GM21526 (cell line): ENCODE data around the gene TNRC6A.
"Not testable (repeated sequence)": the region's sequence is repeated elsewhere in the genome, so short reads cannot be mapped to it uniquely, and the experiment has no call there.

Experiments used
- ATAC-seq: cut with Tn5 transposase; IDR thresholded peaks from one replicate; pipeline ENCODE4 v1.9.1; 2021; ENCODE audit warnings: moderate library complexity; ENCODE audit not compliant: unreplicated experiment, low FRiP score

TNRC6A gene

DNA sequence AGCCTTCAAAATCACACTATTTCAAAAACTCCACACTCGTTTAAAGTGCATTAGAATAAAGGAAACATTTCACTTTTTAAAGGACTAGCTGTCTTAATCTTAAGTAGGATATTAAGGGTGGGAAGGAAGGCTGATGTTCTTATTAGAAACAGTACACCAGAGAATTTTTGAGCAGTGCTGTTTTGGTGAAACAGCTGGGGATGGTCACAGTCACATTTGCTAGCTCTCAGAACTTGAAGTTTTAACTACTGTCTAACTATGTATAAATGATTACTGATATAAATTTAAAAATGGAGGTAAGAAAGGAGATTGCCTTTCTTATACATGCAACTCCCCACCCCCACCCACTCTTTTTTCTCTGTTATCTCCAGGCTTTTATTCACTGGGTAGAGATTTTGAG, 77.8 kb downstream of the TNRC6A start:
- no peak for ATAC-seq

DNA sequence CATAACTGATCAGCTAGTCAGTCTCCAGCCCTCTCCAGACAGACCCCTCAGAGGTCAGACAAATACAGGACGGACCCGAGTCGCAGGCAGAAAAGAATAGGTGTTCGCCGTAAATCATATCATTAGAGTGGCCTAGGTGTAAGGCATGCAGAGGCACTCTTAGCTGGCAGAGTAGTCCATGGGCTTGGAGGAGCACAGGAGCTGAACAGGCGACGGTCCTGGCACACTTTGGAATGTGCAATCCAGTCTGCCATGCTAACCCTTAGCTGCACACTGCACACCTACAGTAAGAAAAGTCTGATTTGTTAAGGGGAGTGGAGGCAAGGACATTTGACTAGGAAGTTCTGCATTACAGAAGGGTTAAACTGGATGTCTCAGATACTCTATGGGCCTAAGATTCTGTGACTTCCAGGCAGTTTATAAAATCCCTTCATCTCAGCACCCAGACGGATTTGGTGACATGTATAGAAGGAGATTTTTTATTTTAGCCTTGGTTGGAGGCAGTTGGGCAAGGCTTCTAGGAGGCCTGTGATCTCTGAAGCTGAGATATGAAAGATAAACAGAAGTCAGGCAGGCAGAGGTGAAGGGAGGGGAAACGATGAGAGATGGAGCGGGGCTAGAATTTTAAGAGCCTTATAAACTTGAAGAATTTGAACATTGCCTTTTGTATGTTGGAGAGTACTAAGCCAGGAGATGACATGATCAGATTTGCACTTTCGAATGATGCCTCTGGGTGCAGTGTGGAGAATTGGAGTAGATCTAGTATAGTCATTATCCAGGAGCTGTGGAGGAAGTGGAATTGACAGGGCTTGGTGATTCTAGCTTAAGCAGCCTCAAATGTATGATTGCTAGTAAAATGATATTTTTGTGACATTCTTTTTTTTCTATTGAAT, 81.7 kb downstream of the TNRC6A start:
- ATAC-seq, result no peak

GRCh38 chr16:24812813-24813212, 83.4 kb downstream of the TNRC6A start:
- not testable (repeated sequence) for ATAC-seq

DNA sequence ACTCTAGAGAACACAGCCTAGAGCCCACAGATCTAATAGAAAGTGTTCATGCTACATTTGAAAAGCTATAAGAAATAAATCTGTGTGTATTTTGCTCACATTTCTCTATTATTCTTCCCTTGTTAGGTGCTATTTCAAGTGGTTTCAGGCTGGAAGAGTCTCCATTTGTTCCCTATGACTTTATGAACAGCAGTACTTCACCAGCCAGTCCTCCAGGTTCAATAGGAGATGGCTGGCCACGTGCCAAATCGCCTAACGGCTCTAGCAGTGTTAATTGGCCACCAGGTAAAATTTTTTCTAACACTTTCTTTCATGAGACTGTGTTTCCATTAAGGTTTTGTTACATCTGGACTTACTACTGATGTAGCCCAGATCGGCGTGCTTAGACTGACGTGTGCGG, 85.6 kb downstream of the TNRC6A start:
- no peak for ATAC-seq

DNA sequence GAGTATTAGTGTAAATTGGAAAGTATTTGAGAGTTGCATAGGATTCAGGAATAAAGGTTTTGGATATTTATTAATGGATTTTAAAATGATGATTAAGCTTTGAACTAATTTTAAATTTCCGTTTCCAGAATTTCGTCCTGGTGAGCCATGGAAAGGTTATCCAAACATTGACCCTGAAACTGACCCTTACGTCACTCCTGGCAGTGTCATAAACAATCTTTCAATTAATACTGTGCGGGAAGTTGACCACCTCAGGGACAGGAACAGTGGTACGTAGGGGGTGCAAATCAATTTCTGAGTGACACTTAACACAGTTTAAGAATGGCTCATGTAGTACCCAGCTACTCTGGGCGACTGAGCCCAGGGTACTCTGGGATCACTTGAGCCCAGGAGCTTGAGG, 87.2 kb downstream of the TNRC6A start:
- ATAC-seq, result no peak

DNA sequence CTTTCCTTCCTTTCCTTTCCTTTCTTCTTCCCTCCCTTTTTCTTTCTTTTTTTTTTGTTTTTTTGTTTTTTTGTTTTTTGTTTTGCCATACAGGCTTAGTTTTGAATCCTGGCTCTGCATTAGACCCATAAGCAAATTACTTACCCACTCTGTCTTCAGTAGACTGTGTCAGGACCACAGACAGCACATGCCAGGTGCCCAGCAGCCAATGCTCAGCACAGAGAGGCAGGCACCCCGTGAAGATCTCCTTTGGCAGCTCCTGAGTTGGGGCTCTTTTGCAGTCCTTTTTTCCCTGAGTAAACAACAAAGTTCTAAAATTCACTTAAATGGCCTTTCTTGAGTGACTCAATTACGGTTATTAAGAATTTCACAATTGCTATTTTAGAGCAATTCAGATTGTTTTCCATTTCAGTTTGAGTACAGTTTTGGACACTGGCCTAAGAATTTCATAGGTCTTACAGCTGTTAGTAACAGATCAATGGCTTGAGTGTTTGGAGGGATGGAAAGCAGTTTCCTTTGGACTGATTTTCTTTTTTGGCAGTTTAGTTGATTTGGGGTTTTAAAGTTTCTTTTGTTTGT, 90.1 kb downstream of the TNRC6A start:
- no peak for ATAC-seq

GRCh38 chr16:24820522-24820921, 91.1 kb downstream of the TNRC6A start:
- ATAC-seq, result no peak

DNA sequence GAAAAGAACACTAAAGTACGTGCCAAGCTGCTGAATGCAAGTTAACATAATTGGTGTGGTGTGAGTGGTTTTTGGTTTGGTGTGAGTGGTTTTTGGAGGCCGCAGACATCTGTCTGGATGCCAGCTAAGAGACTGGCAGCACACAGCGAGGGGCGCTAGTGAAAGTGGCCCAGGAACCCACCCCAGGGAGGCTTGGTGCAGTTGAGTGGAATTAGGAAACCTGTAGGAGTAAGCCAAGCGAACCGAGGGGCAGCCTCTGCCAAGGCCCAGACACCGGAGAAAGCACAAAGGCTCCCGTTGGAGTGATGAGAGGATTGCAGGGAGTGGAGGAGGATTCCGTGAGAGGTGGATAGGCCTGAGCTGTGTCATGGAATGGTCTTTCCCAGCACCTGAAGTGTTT, 91.7 kb downstream of the TNRC6A start:
- no peak for ATAC-seq

DNA sequence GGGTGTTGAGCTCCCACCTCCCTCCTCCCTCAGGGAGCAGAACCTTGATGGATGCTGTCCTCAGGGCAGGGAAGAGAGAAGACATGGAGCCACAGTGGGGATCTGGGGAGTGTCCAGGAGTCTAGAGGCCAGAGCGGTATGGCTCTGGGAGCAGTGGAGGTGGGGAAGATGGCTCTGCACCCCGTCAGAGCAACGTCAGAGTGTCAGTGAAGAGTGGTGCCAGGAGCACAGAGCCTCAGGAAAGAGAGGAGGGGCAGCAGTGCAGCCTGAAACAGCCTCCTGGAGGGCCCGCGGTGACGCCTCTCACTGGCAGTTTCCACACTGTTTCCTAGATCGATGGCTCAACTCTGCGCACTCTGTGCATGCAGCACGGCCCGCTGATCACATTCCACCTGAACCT, 93.1 kb downstream of the TNRC6A start:
- ATAC-seq, result no peak

GRCh38 chr16:24822974-24823373, 93.5 kb downstream of the TNRC6A start:
- no peak for ATAC-seq

DNA sequence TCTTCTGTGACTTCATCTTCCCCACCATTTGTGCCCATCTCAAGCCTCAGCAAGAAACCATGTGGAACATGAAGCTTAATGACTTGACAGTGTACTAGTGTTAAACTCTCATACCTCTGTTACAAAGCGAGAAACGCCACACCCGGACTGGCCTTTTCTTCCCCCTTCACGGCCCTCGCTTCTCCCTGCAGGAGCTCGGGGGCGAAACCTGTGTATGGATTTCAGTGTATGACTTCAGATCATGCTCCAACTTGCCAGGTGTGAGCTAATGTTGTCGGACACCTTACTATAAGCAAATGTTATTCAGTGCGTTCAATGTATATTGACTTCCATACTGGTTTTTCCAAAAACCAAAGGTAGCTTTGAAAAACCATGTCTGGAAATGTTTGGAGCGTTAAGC, 96.2 kb downstream of the TNRC6A start:
- no peak for ATAC-seq

DNA sequence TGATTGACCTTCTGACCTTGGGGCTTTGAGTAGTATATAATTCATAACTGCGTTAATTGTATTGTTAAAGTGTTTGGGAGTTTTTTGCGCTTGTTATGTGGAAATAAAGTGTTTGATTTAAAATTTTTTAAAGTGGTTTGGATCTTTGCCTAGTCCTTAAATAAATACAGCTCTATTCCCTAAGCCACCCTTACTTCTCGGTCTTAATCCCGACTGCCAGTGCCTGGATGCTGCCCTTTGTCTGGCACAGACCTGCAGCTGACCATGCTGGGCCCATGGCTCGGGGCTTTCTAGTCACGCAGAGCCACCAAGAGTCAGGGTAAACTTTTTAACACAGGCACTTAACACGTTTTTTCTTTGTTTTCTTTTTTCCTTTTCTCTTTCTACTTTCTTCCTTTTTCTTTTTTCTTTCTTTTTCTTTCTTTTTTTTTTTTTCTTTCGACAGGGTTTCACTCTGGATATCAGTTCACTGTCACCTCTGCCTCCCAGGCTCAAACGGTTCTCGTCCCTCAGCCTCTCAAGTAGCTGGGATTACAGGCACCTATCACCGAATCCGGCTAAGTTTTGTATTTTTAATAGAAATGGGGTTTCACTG, 96.7 kb downstream of the TNRC6A start:
- no peak for ATAC-seq

- no peak for ATAC-seq
Measured at GRCh38 chr16:24826817-24827566, 97.5 kb downstream of the TNRC6A start.

DNA sequence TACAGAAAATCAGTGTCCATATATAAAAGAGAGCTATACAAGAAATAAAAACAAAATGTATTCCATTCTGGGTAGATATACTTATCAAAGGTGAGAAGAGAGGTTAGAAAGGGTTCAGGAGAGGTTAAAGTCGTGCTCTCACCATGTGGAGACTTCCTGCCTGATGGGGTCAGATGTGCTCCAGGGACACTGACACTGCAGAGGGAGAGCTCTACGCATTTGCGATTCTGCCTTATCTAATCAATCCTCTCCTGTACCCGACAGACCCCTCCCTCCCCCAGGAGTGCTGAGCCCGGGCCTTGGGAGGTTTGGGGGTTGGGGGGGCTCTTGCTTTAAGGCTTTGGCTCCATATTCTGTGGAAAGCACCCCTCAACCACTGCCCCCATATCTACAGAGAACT, 99.7 kb downstream of the TNRC6A start:
- ATAC-seq, result no peak

GRCh38 chr16:24833352-24833751, 103.9 kb downstream of the TNRC6A start:
- ATAC-seq, result no peak

DNA sequence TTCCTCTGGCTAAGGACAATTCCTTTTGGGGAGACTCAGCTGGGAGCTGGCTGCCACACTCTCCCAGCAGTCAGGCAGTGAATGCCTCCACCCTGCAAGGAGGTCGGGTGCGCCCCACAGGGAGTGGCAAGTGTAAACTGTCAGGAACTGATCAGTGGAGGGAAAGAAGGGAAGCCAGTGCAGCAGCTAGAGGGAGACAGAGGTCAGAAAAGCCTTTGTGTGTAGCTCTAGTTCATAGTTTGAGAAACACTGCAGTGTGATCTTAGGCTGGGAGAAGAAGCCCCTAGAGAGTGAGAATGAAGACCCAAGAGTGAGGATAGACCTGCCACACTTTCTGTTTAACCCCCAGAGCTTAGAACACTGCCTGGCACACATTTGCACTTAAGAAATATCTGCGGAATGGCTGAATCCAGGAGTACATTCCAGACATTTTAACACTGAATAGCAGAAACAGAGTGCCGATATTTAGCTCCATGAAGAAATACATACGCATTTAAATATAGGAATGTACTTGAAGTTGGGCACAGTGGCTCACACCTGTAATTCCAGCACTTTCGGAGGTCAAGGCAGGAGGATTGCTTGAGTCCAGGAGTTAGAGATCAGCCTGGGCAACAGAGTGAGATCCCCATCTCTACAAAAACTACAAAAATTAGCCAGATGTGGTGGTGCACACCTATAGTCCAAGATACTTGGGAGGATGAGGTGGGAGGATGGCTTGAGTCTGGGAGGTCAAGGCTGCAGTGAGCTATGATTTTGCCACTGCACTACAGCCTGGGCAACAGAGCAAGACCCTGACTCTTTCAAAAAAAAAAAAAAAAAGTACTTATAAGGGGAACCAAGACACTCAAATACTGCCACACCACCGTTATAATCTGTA, 105.2 kb downstream of the TNRC6A start:
- ATAC-seq, result no peak

DNA sequence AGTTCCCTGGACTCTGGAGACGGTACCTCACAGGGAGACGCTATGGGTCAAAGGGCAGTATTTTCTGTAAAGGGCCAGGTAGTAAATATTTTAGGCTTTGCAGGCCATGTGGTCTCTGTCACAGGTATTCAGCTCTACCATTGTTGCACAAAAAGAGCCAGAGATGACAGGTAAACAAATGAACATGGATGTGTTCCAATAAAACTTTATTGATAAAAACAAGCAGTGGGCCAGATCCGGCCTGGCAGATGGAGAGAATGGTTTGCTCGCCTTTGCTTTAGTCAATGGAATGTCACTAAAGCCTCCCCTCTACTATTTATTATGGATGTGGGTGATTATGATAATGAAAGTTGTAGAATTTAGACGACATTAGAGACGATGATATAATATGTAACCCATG, 107.4 kb downstream of the TNRC6A start:
- no peak for ATAC-seq

- ATAC-seq, result no peak
Measured at GRCh38 chr16:24837969-24838368, 108.5 kb downstream of the TNRC6A start.

DNA sequence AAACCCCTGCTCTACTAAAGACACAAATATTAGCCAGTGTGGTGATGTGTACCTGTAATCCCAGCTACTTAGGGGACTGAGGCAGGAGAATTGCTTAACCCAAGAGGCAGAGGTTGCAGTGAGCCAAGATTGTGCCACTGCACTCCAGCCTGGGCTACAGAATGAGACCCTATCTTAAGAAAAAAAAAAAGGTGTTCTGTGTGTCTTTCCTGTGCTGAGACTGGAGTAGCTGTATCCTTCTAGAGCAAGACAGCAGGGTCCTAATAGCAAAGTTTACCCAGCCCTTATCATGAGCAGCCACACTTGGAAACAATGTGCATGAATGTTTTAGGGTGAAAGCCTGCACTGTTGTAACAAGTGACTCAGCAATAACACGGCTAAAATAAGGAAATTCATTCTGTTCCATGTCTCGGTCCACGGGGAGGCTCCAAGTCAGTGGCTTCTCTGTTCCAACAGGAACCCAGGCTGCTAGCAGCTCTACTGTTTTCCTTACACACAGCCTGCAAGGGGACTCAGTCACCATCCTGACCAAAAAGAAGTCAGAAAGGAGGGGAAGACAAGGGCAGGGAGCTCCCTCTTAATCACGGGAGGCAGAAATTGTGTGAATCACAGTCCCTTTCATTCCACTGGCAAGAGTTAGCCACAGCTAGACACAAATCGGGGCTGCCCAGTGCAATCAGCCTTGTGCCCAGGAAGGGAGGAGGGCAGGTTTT, 109.3 kb downstream of the TNRC6A start:
- ATAC-seq, result no peak
